ENCODE measurements around the gene ADH5.
"Not testable (repeated sequence)": the region's sequence is repeated elsewhere in the genome, so short reads cannot be mapped to it uniquely, and the experiment has no call there.

ADH5 gene

GRCh38 chr4:99100876-99101275 is 12.3 kb upstream of the ADH5 start:
- H3K9me2 ChIP-seq (replicated peaks; ENCODE audit: insufficient read depth, low read length), result no peaks in the 10 kb centered on the region
- no peaks in the 10 kb centered on the region for H3K4me1 ChIP-seq (ENCODE audit: low read length)
- H3K36me3 ChIP-seq (replicated peaks; ENCODE audit: insufficient read depth, low read length), result no peaks in the 10 kb centered on the region
- no peak overlapping the region for H3K9ac ChIP-seq (ENCODE audit: low read length)
- no peak overlapping the region for H3K4me2 ChIP-seq (ENCODE audit: low read depth, low read length)
- H3K27me3 ChIP-seq (replicated peaks; ENCODE audit: insufficient read depth, low read length), result no peaks in the 10 kb centered on the region
- no peak for DNase-seq
- H3K79me2 ChIP-seq (ENCODE audit: low read length), result no peaks in the 10 kb centered on the region
- H3F3A ChIP-seq (ENCODE audit: insufficient read depth, low read length), result no peaks in the 10 kb centered on the region
- no peak overlapping the region for H3K27ac ChIP-seq (ENCODE audit: low read length)
- TF ChIP-seq CTCF (IDR thresholded peaks at IDR 0.05; ENCODE audit: low read length) (no peak), EZH2 (optimal IDR thresholded peaks at IDR 0.05; ENCODE audit: low read depth, low read length) (no peak), EZH2phosphoT487 (IDR thresholded peaks at IDR 0.05; ENCODE audit: low read length) (no peak)
- no peak overlapping the region for H3K4me3 ChIP-seq (ENCODE audit: low read length)
- no peaks in the 10 kb centered on the region for H3K9me3 ChIP-seq (replicated peaks; ENCODE audit: insufficient read depth, low read length)
- no peak overlapping the region for H2AFZ ChIP-seq (ENCODE audit: low read length)
- no peaks in the 10 kb centered on the region for H4K20me1 ChIP-seq (ENCODE audit: insufficient read depth, low read length)

- not testable (repeated sequence) for H3K9me2 ChIP-seq (replicated peaks; ENCODE audit: insufficient read depth, low read length); H4K20me1 ChIP-seq (ENCODE audit: insufficient read depth, low read length); H3K27ac ChIP-seq (ENCODE audit: low read length); DNase-seq; H2AFZ ChIP-seq (ENCODE audit: low read length); H3K27me3 ChIP-seq (replicated peaks; ENCODE audit: insufficient read depth, low read length); H3K9ac ChIP-seq (ENCODE audit: low read length); H3K36me3 ChIP-seq (replicated peaks; ENCODE audit: insufficient read depth, low read length); H3K4me2 ChIP-seq (ENCODE audit: low read depth, low read length); H3K9me3 ChIP-seq (replicated peaks; ENCODE audit: insufficient read depth, low read length); H3K4me1 ChIP-seq (ENCODE audit: low read length); H3K79me2 ChIP-seq (ENCODE audit: low read length); H3K4me3 ChIP-seq (ENCODE audit: low read length); H3F3A ChIP-seq (ENCODE audit: insufficient read depth, low read length)
These were observed 11.2 kb upstream of the ADH5 start for GRCh38 chr4:99099814-99100213.

- H3F3A ChIP-seq (ENCODE audit: insufficient read depth, low read length), result no peaks in the 10 kb centered on the region
- no peaks in the 10 kb centered on the region for H4K20me1 ChIP-seq (ENCODE audit: insufficient read depth, low read length)
- no peaks in the 10 kb centered on the region for H3K79me2 ChIP-seq (ENCODE audit: low read length)
- H3K9me2 ChIP-seq (replicated peaks; ENCODE audit: insufficient read depth, low read length), result no peaks in the 10 kb centered on the region
- H3K9ac ChIP-seq (ENCODE audit: low read length), result no peak overlapping the region
- no peak overlapping the region for H3K27ac ChIP-seq (ENCODE audit: low read length)
- H3K36me3 ChIP-seq (replicated peaks; ENCODE audit: insufficient read depth, low read length), result no peaks in the 10 kb centered on the region
- no peaks in the 10 kb centered on the region for H3K9me3 ChIP-seq (replicated peaks; ENCODE audit: insufficient read depth, low read length)
- H3K4me2 ChIP-seq (ENCODE audit: low read depth, low read length), result no peak overlapping the region
- H2AFZ ChIP-seq (ENCODE audit: low read length), result no peak overlapping the region
- H3K27me3 ChIP-seq (replicated peaks; ENCODE audit: insufficient read depth, low read length), result no peaks in the 10 kb centered on the region
- no peak overlapping the region for H3K4me3 ChIP-seq (ENCODE audit: low read length)
- DNase-seq, result no peak
- TF ChIP-seq EZH2 (optimal IDR thresholded peaks at IDR 0.05; ENCODE audit: low read depth, low read length) (no peak), EZH2phosphoT487 (IDR thresholded peaks at IDR 0.05; ENCODE audit: low read length) (no peak), CTCF (IDR thresholded peaks at IDR 0.05; ENCODE audit: low read length) (no peak)
- H3K4me1 ChIP-seq (ENCODE audit: low read length), result no peaks in the 10 kb centered on the region
These were observed 10.7 kb upstream of the ADH5 start for GRCh38 chr4:99099311-99099710.

DNA sequence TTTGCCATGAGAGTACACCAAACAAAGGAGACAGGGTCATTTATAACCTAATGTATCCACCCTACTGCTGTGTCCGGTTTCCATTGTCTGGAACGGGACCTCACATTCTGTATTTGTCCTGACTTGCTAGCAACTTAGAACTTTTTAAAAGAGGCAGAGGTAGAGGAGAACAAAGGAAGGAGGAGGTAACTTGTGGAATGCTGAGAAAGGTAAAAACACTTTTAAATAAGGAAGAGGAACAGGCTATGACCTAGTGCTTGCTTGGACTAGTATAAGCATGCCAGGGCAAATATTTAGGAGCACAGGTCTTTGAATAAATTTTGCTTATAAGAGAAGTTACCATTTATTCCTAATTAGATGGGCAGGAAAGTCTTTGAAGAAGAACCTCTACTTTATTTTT is 3.3 kb upstream of the ADH5 start:
- H3K9ac ChIP-seq (ENCODE audit: low read length); H3K36me3 ChIP-seq (replicated peaks; ENCODE audit: insufficient read depth, low read length); H3K9me3 ChIP-seq (replicated peaks; ENCODE audit: insufficient read depth, low read length); H3K4me3 ChIP-seq (ENCODE audit: low read length); H3K79me2 ChIP-seq (ENCODE audit: low read length); H2AFZ ChIP-seq (ENCODE audit: low read length); H3K27me3 ChIP-seq (replicated peaks; ENCODE audit: insufficient read depth, low read length); H3K4me2 ChIP-seq (ENCODE audit: low read depth, low read length); H3K27ac ChIP-seq (ENCODE audit: low read length); H3K4me1 ChIP-seq (ENCODE audit: low read length); DNase-seq; H4K20me1 ChIP-seq (ENCODE audit: insufficient read depth, low read length); H3F3A ChIP-seq (ENCODE audit: insufficient read depth, low read length); H3K9me2 ChIP-seq (replicated peaks; ENCODE audit: insufficient read depth, low read length): not testable (repeated sequence)
